Stimulated activated CD4-positive, alpha-beta T cell treated with anti-CD3 and anti-CD28 coated beads, Interleukin-1b, Interleukin-23, amount 100 ng/mL, for 1 hour (primary cell): ENCODE data around the gene TMEM134.

ENCODE experiments used
- DNase-seq, 2 donors: peaks; one replicate each; pipeline ENCODE4 v3.0.0-alpha.2; 2020; ENCODE audit warnings: low read depth in 2 of 2

TMEM134 gene

DNA sequence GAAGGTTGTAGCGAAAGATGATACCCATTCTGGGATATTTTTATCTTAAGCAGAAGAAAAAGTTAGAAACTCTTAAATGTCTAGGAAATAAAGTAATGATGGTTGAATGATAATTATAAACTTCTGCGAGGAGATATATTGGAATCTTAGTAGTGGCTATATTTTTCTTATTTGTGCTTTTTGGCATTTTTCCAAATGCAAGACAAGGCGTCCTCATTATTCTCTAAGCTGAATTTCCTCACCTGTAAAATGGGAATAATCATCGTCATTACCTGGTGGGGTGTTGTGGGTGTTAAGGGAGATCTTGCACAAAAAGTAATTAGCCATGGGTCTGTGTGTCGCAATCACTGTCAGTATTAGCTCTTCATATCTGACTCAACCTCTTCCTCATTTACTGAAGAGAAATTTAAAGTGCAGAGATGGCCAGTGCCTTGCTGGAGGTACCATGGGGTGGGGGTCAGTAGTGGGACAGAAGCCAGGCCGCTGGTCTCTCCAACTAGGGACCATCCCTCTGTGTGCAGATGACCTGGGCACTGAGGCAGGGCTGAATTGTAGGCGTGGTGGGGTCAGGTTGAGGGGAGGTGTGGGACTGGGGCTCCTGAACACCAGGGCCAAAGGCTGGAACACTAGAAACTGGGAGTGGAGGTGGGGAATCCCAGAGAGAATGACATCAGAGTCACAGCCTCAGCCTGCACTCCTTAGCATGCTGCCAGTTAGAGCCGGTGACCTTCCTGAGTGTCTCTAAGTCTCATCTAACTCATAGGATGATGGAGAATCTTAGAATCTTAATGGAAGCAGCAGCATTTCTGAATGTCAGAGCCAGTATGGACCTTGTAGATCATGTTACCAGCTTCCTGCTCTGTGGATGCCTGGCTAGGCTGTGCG is 32.0 kb upstream of the TMEM134 start:
- DNase-seq = no peak

DNA sequence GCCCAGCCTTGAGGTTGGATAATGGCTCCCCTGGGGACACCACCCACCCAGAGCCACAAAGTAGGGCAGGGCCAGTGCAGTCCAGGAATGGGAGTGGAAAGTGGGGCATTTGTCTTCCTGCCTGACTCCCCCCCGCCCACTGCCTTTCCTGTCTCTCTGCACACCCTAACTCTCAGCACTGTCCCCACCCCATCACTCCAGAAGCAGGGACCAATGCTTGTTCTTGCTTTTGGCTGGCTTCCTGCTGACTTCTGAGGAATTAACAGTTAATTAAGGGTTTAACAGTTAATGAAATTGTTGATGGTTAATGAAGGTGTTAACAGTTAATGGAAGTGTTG is 31.4 kb upstream of the TMEM134 start:
- DNase-seq = no peak

DNA sequence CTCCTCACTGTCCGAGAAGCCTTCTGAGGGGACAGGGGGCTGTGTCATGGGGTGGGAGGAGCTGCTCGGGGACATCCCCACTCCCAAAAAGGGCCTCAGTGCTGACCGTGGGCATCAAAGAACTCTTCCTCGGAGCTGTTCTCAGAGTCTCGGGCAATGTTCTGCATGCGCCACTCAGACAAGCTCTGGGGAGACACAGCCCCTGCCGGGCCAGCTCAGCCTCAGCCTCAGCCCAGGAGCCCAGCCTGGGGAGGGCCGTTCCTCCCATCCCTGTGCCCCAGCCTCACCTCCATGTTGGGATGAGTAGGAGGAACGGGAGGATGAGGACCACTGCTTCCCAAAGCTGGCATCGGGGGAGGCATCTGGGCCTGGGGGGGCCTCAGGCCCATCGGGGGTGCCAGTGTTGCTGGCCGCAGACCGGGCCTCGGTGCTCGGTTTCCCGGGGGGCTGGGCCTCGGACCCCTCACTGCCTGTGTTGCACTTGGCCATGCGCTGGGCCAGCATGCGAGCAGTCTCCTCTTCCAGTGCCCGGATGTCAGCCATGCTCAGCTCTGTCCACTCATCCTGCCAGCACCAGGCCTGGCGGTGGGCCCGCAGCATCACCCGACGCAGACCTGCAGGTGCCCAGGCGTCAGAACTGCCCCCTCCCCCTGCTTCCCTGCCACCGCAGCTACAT is 30.9 kb upstream of the TMEM134 start:
- DNase-seq = no peak

DNA sequence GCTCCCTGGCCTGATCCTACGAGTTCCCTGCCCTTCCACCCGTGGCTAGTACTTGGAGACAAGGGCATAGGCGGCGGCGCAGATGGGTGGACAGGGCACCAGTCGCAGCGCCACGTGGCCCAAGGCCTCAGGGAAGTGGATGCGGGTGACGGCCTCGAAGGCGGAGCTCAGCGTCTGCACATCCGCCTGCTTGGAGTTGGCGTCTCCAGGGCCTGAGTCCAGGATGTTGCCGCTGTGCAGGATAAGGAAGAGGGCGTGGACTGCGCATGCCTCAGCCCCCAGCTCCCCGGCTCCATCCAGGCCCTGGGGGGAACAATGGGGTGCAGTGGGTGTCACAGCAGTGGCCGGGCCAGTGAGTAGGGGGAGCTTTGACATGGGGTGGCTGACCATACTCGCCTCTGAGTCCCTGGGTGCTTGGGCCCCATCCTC is 29.5 kb upstream of the TMEM134 start:
- DNase-seq = no peak

DNA sequence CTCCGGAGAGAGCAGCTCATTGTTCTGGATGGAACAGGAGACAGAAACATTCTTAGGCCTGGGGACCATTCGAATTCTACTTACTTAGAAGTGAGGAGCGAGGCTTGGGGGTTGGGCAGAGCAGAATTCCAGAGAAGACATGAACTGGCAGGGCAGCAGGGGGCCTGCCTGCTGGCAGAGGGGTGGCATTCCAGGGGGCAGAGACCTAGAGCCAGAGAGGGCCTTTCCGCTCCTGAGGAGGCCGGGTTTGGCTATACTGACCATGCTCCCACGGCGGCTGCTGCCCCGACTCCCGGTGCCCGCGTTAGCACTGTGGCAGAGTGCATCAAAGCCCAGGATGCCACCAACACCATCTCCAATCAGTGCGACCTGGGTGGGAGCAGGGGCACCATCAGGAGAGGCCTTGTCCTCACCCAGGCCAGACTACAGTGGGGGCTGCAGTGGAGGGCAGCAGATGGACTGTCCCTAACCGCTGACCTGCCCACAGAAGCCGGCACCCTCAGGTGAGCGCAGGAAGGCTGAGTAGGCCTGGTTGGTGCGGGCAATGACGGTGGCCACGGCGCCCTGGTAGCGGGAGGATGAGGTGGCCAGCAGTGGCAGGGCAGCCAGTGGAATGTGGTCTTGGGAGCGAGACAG is 28.7 kb upstream of the TMEM134 start:
- no peak for DNase-seq

DNA sequence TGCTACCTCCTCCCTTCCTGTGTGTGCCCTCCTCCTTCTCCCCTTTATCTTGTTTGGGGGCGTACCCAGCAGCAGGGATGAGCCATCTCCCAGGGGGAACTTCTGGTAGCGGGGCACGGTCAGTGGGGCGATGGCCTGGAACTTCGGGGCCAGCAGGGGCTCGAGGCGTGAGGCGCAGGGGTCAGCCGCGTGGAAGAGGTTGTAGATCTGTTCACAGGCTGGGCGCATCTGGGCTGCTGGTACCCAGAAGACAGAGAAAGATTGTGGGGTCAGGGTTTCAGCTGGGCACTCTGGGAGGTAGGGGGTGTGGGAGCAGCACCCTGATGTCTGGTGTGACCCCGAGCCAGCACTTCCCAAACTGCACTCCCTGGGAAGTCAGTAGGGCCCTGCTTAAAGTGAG is 27.1 kb upstream of the TMEM134 start:
- no peak for DNase-seq

DNA sequence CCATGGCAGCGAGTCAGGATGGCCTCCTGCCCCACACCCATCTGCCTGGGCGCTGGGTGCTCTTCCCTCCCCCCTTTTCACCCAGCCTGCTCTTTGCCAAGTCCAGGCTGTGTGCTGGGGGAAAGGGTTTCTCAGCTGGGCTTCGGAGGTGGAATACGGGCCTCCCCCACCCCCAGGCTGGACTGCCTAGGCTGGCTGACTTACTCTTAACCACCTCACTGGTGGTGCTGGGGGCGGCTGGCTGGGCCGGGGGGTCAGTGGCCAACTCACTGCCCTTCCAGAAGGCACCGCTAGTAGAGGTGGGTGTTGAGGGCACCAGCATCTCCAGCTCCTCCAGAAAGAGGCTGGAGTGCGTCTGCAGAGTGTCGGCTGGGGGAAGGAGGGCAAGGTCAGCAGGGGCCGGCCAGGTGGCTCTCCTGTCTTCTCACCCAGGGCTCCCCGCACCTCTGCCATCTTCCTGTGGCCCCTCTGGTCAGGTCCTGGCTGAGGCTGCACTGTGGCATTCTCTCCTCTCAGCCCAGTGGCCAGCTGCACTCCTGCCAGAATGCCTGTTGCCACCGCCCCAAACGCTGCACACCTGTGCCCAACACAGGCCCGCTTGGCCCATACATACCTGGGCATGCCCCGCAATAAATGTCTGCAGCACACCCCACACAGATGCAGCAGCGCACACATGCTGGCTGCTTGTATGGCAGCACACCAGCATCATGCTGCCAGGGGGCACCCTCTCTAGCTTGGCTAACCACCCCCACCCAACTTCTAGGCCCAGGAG is 26.4 kb upstream of the TMEM134 start:
- no peak for DNase-seq

DNA sequence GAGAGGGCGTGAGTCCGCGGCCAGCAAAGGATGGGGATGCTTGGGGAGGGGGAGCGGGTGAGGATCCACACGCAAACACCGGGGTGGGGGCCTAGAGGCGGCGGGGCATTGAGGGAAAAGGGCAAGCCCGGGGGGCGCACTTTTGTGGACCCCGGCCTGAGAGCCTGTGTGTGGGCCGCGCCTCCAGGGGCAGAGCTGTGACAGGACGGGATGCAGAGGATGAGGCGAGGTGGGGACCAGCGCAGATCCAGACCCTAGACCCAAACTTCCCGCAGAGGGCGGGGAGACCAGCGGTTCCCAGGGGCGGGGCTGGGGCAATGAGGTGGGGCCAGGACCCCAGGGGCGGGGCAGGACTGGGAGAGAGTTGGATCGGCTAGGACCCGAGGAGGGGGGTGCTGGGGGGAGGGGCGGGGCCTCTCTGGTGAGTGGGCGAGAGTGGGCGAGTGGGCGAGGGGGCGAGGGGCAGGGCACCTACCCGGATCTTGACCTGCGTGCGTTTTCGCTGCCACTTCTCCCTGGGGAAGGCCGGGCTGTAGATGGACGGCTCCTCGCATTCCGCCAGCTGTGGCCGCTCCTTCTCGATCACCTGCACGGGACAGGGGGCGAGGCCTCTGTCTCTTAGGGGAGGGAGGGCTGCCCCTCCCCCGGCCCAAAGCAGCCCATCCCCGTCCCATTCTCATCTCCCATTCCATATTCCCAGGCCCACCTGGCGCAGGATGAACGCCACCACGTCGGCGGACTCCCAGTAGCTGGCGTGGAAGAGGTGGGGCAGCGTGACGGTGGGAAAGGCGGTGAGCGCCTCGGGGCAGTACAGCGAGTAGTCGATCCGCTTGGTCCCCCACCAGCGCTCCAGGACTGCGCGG is 25.6 kb upstream of the TMEM134 start:
- no peak for DNase-seq

DNA sequence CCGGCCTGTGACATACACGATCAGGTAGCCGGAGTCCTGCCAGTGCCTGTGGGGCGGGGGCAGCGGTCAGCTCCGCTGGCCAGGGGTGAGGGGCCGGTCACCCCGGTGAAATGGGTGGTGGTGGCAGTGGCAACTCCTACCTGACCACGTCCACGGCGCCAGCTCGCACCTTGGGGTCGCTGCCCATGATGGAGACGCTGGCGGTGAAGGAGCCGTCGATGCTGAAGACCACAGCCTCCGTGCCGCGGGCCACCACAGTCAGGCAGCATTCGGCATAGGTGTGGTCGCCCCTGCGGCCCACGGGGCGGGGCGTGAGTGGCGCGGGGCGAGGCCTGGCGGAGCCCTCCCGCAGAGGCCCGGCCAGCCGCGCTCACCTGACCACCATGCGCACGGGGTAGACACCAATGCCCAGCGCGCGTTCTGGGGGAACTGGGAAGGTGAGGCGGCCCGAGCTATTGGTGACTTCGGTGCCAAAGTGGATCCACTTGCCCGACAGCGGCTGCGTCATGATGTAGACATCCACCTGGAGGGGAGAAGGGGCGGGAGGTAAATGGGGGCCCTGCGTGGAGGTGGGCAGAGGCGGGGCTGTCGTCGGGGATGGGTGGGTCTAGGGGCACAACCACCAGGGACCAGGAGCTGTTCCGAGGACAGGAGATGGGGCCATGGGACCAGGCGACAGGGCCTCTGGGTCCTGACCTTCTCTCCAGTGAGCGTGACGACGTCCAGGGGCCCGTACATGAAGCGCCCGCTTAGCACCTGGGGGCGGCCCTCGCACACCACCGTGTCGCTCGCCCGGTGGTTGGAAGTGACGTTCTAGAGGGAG is 24.7 kb upstream of the TMEM134 start:
- no peak for DNase-seq

DNA sequence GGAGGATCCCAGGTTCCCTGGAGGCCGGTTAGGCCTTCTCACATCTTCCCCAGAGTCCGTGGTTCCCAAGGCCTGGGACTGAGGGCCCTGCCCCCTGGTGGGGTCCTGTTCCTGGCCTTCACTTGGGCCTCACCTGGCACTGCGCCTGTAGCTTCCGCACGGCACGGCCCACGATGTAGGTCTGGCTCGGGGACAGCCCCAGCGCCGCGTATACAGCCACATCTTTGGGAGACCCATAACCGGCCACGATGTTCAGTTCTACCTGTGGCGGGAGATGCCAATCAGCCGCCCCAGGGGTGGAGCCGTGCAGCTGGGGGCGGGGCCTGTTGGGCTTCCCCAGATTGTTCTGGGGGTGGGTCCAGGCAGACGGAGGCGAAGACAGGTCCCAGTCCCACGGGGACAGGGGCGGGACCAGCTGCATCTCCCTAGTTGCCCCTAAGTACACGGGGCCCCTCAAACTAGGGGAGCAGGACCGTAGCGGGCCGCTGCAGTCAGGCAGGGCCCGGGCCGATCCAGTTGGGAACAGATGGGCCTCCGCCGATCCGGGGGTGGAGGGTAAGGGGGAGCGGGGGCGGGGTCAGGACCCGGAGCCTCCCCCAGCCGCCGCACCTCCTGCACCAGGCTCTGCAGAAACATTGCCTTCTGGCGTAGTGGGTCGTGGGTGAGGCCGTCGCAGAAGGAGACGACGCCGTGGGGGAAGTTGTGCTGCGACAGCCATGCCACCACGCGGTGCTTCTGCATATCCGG is 23.9 kb upstream of the TMEM134 start:
- DNase-seq = no peak

DNA sequence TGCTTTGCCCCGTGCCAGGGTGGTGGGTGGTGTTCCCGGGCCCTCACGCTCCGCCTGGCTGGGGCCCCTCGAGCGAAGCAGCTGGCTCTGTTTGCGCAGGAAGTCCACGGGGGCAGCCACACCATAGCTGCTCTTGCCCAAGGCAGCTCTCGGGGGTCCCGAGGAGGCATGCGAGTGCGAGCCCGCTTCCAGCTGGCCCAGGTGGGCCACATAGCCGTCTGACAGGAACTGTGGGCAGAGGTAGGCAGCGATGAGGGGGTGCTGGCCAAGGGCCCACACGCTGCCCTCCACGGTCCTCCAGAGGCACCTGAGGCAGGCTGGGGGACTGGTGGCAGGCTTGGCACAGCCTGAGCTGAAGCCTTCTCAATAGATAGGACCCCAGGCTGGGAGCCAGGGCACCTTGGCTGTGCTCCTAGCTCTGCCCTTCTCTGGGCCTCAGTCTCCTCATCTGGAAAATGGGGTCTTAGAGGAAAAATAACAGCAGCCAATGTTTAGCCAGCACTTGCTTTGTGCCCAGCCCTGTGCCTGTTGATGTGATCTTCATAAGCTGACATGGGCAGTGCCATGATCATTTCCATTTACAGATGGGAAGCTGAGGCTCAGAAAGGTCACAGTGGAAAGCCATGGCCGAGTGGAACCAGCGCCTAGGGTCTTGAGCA is 23.1 kb upstream of the TMEM134 start:
- no peak for DNase-seq

DNA sequence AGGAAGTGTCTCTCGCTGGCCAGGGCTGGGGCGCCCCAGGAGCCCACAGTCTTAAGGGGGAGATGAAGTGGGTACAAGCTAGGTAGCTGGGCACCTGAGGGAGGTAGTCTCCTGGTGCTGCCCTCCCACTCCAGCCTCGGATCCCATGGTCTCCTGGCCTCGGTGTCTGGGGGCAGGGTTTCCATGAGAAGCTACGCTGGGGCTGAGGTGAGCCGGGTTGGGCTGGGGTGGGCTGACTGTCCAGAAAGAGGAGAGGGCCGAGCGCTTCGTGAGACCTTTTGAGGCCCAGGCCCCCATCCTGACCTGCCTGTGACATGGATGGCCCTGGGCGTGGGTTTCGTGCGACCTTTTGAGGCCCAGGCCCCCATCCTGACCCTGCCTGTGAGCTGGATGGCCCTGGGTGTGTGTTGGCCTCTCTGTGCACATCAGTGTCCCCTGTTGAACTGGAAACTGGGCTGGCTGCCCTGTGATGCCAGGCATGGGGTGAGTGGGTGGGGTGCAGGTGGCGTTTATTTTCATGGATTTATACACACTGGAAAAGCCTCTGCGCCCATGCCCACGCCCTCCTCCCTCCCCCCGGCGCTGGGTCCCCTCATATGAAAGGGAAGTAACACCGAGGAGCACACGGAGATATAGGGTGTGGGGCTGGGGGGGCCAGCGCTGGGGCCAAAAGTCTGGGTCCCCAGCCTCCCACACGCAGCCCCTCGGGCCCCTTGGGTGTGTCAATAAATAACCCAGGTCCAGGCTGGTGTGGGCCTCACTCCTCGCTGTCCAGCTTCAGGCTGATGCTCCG is 22.4 kb upstream of the TMEM134 start:
- no peak for DNase-seq

DNA sequence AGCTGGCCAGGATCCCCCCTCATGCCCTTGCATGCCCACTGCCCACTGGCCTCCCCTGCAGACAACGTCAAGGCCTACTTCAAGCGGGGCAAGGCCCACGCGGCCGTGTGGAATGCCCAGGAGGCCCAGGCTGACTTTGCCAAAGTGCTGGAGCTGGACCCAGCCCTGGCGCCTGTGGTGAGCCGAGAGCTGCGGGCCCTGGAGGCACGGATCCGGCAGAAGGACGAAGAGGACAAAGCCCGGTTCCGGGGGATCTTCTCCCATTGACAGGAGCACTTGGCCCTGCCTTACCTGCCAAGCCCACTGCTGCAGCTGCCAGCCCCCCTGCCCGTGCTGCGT is 21.6 kb upstream of the TMEM134 start:
- no peak for DNase-seq

DNA sequence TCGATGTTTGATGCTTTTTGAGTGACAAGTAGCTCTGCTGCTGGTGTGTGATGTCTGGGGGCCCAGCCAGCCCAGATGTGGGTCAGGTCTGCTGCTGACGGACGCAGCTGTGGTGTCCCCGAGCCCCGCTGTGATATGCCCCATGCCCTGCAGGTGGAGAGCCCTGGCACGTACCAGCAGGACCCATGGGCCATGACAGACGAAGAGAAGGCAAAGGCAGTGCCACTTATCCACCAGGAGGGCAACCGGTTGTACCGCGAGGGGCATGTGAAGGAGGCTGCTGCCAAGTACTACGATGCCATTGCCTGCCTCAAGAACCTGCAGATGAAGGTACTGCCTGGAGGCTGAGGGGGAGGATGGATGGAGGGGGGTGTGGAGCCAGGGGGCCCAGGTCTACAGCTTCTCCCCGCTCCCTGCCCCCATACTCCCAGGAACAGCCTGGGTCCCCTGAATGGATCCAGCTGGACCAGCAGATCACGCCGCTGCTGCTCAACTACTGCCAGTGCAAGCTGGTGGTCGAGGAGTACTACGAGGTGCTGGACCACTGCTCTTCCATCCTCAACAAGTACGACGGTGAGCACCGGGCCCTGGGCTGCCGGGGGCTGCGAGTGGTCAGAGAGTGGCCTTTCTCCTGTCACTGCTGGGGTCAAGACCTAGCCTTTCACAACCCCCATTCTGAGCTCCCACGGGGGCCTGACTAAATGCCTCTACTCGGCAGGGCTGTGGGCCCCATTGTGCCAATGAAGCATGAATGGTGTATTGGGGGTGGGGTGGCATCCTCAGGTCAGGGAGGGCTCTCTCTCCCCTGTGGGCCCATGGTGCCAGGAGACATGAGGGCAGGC is 21.1 kb upstream of the TMEM134 start:
- DNase-seq = no peak

DNA sequence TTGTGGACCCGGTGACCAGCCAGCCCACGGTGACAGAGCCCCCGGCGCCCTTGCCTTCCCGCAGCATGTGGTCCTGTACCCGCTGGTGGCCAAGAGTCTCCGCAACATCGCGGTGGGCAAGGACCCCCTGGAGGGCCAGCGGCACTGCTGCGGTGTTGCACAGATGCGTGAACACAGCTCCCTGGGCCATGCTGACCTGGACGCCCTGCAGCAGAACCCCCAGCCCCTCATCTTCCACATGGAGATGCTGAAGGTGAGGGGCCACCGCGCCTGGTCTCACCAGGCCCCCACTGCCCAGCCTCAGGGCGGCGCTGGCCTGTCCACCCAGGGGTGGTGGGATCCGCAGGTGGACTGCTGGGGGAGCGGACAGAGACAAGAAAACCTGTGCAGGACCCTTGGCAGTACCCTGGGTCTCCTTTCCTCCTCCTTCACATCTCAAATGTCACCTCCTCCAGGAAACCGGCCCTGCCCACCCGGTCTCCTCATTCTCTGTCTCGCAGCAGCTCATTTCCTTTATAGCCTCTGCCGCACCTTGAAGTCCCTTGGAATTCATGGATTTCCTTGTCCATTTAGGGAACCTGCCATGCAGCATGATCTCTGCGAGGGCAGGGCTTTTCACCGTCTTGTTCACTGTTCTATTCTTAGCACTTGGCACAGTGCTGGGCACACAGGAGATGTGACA is 20.3 kb upstream of the TMEM134 start:
- DNase-seq = no peak

DNA sequence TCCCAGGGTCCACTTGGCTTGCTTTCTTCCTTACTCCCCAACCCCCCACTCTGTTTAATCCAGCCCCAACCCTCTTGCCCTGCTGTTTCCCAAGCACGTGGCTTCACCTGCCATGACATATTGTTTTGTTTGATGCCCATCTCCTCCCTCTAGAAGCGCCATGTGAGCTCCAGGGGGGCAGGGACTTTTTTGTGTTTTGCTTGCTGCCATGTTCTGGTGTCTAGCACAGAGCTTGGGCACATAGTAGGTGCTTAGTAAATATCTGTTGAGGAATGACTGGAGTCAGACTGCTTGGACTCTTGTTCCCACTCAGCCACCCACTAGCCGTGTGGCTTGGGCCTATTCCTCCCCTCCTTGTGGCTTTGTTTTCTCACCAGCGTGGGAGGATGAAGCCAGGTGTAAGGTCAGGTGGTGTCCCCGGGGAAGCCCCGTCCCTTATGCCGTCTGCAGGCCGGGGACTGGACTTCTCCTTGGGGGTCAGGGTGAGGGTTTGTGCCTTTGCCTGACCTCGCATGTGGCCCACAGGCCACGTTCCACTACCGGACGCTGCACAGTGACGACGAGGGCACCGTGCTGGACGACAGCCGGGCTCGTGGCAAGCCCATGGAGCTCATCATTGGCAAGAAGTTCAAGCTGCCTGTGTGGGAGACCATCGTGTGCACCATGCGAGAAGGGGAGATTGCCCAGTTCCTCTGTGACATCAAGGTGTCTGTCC is 17.6 kb upstream of the TMEM134 start:
- DNase-seq = no peak
